NCI-H1092 treated with DMSO at 0.1 percent for 48 hours (cell line): ENCODE measurements around the gene PACS1.
A peak's percentile ranks its signal among the peaks of the same experiment; 100 is the strongest.

Experiments
- DNase-seq: peaks from one replicate; lab custom pipeline; 2025; lab: John Stamatoyannopoulos, UW

The PACS1 gene

DNA sequence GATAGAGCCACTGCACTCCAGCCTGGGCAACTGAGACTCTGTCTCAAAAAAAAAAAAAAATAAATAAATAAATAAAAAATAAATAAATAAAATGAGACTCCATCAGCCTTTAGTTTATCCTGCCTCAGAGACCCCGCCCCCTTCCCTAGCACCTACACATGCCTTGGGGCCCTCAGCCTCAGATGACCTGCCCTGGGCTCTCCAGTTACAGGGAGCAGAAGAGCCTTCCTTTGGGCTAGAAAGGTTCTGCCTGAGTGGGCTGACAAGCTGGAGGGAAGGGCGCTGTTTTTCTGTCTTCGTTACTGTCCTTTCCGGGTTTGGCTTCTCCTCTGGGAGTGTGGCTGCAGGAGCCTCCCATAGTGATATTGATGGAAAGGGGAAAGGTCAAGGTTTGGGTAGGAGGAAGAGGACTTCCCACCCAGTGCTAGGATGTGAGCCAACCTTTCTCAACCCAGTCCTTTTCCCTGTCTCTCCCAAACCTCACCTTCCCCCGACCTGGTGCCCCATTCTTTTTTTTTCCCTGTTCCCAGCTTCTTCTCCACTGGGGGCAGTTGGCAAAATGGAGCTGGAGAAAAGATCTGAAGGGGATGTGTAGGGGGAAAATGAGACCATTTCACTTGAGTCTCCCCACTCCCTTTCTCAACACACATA is 19.4 kb upstream of the PACS1 start:
- DNase-seq = peak; percentile 29

DNA sequence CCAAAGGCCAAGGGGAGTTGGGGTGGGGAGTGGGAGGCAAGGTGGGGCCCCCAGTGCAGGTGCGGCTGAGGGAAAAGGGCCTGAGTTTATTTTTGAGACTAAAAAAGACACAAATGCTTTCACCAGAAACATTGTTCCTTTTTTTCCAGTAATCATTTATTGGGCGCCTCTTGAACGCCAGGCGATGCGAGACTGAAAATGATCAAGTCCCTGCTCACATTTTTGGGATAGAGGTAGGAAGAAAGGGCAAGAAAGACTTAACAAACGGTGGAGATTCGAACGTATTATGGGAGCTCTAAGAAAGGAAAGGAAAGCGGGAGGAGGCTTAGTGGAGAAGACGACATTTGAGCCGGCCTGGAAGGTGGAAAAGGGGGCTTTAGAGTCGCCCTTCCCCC is 18.7 kb upstream of the PACS1 start:
- no peak for DNase-seq

DNA sequence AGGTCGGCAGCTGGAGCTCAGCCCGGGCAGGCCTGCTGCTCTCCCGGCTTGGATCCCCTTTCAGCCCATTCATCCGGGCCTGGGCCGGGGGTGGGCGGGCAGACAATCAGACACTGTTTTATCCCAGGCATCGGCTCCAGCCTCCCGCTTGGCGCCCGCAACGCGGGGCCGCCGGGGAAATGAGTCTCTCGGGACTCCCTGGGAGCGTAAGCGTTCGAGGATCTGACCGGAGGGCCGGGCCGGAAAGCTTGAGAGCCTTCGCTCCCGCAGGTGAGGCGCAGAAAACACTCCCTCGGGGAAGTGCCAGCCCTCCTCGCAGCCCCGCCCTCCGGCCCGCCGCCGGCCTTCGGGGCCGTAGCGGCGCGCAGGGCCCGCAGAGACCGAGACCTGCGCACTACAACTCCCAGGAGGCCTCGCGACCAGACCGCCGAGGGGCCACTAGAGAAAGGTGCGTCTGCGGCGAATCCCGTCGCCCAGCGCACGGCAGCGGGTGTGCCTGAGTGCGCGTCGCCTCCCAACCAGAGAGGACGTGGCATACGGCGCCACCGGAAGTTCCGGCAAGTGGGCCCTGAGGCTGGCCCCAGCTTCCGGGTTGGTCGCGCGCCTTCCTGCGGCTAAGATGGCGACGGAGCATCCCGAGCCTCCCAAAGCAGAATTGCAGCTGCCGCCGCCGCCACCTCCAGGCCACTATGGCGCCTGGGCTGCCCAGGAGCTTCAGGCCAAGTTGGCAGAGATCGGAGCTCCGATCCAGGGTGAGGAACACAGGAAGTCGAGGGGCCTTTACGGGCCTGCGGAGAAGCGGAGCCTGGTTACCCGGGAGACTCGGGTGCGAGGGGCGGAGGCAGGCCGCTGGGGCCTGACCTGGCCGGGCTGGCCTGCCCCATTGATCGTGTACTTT is 18.1 kb upstream of the PACS1 start, which contains the start of gene SF3B2:
SF3B2 (plus strand) TSS at position 599 of the 898 bp plus-strand sequence; CDS start at position 620, 21 bp downstream.
- peak; percentile 99 for DNase-seq

DNA sequence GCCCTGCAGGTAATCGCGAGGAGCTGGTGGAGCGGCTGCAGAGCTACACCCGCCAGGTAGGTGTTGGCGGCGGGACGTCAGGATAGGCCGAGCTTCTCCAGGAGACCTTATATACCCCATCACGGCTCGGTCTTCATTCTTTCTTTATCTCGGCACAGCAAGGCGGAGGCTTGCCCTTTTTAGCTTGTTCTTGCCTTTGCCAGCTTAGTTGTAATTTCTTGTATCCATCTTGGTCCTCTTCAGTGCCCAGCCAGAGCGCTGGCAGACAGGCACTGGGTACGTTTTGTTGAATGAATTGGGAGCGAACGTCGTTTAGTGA is 17.4 kb upstream of the PACS1 start:
- DNase-seq = no peak

DNA sequence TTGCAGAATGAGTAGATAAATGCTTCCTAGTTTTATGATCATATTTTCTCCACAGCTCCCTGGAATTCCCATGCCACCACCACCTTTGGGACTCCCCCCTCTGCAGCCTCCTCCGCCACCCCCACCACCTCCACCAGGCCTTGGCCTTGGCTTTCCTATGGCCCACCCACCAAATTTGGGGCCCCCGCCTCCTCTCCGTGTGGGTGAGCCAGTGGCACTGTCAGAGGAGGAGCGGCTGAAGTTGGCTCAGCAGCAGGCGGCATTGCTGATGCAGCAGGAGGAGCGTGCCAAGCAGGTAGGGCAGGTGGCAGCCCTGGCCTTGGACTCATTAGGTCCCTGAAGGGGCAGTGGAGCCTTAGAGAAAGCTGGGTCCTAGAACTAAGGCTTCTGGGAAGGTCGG is 15.1 kb upstream of the PACS1 start:
- no peak for DNase-seq

DNA sequence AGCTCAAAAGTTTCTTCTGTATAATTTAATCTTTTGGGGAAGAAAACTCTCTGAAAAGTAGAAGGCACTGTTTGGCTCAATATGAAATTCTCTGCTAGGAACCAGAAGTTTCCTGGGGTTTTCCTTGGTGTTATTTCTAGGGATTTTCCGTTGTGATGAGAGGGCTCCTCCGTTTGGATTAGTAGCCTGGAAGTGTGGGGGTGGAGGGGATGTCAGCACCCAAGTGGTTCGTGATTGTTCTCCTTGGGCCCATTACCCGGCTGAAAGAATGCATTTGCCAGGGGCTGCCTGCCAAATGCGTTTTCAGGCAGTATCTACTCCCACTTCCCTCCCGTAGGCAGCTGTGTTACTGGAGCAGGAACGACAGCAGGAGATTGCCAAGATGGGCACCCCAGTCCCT is 13.6 kb upstream of the PACS1 start:
- DNase-seq = no peak

DNA sequence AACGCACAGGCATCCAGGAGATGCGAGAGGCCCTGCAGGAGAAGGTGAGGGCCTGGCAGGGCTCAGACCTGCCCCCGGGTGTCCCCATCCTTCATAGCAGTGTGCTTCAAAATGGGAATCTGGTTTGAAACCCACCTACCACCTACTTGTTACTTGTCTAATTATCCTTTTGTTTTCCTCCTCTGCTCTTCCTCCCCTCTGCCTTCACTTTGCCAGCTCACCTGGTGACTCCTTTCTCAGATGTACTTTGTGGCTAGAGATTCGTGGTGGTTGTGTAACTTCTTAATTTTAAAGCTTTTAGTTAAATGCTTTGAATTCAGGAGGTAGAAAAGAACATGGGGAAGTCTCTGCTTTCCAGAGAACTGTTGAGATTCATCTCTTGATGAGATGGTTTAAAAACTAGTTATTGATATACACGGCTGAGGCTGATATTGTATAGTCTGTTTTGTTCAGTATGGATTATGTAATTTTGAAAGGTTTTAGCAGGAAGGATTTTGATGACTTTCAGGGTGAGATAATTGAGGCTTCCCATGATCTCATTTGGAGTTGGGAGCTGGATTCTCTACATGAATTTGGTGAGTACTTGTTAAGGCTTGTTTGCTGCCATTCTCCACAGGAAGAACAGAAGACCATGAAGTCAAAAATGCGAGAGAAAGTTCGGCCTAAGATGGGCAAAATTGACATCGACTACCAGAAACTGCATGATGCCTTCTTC is 9.9 kb upstream of the PACS1 start:
- no peak for DNase-seq

DNA sequence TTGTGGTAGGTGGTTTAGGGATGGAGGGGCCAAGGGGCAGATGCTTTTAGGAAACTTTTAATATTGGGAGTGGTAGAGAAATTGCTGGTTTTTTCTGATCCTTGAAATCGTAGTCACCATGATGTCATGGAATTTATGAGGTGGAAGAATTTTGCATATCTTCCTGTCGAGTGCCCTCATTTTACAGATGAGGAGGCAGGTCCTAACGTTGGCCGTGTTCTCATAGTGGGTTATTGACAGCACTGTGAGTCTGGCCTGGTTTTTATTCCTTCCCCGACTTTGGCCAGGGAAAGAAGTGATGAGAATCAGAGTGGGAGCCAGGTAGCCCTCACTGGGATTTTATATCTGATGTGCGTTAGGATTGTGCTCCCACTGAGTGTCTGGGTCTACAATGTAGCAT is 8.8 kb upstream of the PACS1 start:
- DNase-seq = no peak

DNA sequence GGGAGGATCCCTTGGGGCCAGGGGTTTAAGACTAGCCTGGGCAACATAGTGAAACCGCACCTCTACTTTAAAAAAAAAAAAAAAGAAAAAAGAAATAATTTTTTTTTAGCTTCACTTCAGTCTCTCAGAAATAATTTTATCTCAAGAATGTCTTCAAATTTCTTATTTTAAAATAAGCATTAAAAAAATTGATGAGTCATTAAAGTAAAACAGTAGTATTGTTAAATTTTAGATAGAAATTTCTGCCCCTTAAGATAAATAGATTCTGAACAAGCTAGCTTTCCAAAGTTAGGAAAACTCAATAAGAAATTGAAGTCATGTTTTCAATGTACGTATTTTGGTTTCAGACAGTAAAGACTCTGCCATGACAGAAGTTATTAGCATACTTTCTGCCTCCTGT is 7.7 kb upstream of the PACS1 start:
- DNase-seq = no peak

DNA sequence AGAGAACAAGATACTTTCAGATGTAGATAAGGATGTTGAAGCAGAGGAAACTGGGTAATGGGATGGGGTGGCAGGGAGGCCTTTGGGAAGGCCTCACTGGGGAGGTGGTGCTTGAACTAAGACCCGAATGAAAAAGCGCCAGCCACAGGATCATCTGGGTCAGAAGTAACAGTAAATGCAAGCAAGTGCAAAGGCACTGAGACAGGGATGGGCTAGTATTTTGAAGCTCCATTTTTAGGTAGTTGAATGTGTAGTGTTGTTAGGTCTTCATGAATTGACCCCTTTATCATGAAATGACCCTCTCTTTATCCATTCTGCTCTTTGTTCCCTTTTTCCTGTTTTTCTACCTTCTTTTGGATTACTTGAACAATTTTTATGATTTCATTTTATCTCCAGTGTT is 6.2 kb upstream of the PACS1 start:
- DNase-seq = no peak

DNA sequence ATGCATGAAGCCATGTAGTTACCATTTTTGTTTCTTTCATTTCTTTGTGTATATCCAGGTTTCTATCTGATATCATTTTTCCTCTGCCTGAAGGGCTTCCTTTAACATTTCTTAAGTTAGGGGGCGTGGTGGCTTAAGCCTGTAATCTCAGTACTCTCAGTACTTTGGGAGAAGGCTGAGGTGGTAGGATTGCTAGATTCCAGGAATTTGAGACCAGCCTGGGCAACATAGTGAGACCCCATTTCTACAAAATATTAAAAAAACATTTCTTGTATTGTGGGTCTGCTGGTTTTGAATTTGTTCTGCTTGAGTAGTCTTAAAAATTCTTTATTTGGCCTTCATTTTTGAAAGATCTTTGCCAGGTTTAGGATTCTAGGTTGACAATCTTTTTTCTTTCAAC is 5.5 kb upstream of the PACS1 start:
- DNase-seq = no peak

DNA sequence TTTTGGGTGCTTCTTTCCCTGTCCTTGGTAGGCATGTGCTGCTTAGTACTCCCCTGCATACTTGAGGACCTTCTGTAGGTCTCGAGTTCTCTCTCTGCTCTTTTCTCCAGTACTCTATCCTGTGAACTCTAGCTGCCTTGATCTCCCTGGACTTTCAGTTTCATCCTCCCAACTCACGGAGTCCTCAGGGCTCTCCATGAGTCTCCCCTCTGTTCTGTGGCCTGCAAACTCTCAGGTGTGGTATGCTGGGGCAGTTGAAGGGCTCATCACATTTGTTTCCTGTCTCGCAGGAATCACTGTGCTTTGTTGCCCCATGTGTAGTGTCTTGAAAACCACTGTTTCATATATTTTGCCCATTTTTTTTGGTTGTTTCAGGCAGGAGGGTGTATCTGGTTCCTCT is 3.3 kb upstream of the PACS1 start:
- no peak for DNase-seq

DNA sequence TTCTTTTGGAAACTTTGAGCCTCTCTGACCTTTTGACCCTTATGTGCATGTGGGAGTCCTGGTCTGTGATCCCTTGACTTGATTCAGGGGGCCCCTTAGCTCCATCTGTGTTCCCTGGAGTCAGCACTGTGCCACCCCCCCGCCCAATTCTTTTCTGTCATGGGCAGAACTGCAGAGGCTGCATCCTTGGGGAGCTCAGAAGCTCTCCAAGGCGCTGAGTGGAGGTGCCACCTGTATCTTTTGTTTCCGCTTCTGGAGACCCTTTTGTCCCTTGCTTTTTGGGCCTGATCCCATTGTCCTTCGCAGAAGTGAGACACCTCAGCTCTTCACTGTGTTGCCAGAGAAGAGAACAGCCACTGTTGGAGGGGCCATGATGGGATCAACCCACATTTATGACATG is 2.4 kb upstream of the PACS1 start:
- no peak for DNase-seq

DNA sequence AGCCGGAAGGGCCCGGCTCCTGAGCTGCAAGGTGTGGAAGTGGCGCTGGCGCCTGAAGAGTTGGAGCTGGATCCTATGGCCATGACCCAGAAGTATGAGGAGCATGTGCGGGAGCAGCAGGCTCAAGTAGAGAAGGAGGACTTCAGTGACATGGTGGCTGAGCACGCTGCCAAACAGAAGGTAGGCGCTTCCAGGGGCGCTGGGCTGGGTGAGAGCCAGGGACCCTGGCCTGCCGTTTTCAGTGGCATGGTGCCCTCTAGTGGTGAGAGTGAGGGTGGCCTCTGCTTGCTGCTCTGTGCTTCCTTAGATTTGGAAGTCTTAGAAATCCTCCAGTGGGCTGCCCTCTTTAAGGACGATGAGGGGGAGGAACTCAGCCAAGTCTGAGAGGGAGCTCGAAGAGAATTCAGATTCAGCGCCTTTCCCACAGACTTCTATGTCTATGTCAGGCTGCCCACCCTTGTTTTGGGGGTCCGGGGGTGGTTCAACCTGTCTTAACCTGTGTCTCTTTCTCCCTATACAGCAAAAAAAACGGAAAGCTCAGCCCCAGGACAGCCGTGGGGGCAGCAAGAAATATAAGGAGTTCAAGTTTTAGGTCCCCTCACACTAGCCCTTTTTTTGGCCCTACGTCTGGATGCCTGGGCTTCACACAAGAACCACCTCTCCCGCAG is 1.8 kb upstream of the PACS1 start:
- peak; percentile 63 for DNase-seq

DNA sequence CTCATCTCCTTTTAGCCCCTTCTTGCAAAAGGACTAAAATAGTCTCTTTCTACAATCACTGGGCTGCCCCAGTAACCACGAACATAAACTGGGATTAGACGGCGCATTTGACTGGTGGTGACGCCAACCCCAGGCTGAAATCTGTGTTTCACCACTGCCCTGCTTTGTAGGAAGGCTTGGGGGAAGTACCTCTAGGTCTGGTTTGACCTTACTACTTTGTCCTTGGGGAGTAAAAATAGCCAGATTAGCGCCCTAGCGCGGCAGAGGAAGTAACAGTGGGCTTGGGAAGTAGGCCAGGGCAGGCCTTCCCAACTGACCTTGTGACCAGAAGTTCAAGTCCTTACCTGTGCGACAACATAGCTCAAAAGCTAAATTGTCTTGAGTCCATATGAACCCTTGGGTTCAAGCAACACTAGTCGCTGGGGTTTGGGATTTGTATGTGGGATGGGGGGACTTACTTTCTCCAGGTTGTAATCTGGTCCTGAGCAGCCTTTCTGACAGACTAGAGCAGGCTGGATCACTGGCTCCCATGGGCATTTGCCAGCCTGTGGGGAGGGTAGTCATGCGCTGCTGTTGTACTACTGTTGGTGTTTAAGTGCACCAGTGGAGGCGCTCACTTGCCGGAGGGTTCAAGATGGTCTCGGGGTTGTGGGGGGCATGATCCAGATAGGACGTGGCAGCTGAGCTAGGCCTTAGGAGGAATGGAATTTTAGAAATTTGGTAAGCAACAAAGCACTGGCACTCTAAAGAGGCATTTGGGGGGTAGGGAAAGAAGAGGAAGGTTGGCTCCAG is 953 bp upstream of the PACS1 start:
- peak; percentile 24 for DNase-seq

DNA sequence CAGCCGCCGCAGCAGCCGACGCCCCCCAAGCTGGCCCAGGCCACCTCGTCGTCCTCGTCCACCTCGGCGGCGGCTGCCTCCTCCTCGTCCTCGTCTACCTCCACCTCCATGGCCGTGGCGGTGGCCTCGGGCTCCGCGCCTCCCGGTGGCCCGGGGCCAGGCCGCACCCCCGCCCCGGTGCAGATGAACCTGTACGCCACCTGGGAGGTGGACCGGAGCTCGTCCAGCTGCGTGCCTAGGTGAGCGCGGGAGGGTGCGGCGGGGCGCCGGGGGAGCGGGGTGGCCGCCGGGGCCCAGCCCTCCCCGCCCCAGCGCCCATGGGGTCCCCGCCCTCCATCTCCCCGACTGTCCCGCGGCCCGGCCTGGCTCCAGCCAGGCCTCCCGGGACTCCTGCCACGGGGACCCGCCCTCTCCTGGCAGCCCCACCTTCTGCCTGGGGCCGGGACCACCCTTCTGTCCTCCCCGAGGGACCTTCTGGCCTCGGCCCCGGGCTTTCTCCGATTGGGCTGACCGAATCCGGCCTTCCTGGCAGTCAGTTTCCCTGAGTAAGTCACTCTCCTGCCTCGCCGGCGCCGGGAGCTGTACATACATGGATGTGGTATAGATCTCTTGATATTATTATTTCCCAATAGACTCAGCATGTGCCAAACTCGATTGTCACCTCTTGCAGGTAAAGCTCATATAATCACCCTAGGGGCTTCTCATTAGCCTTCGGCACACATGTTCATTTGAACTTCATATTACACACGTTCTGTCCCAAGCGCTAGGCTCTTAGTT is 720 bp downstream of the PACS1 start:
- no peak for DNase-seq

DNA sequence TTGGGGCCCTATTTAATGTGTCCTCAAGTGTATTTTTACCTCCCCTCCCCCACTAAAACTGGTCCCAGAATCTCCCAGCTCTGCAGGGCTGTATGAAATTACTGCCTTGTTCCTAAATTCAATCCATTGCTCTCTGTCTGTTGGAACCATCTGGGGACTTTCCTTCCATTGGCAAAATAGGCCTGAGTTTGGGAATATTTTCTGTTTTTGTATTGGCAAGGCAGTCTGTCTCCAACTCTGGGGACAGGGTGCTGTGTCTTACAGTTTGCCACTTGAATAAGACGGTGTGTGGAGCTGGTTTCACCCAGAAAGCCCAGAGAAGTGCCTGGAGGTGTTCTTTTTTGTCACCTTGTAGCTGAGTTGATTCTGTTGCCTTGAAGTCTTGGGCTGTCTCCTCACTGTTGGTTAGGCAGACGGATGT is 1.3 kb downstream of the PACS1 start:
- no peak for DNase-seq

DNA sequence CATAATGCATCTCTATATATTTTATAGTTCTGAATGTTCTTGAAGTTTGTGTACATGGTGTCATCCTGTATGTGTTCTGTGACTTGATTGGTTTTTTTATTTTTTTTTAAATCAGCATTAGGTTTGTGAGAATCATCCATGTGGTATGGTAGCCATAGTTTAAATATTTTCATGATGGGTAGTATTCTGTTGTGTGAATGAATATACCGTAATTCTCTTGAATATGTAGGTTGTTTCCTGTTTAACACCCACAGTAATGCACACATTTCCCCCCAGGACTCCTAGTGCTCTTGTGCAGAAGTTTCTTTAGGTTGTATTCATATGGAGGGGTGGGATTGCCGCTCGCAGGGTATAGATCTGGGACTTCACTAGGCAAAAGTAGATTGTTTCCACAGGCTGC is 2.0 kb downstream of the PACS1 start:
- DNase-seq = no peak

DNA sequence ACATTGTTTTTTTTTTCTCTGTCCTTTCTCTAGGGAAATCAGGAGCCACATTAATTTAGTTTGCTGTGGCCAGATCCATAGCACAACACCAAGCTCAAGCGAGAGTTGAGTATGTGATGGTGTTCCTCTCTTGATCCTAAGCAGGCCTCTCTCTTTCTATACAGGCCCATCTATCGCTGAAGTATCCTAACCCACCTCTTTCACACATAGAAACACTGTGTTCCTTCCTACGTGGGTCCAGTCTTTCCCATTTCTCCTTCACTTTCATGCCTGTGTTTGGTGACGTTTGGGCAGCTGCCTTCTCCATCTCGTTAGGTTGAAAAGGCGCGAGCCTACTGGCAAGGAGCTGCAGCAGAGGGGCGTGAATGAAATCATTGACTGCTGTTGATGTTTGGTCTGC is 2.4 kb downstream of the PACS1 start:
- DNase-seq = no peak

DNA sequence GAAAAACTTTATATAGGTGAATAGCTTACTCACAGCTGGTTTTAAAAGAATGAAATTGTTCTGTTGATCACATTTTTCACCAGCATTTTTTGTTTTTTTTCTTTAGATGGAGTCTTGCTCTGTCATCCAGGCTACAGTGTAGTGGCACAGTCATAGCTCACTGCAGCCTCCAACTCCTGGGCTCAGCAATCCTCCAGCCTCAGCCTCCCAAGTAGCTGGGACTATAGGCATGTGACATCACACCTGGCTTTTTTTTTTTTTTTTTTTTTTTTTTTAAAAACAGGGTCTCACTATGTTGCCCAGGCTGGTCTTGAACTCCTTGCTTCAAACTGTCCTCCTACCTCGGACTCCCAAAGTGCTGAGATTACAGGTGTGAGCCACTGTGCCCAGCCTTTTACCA is 3.6 kb downstream of the PACS1 start:
- no peak for DNase-seq

DNA sequence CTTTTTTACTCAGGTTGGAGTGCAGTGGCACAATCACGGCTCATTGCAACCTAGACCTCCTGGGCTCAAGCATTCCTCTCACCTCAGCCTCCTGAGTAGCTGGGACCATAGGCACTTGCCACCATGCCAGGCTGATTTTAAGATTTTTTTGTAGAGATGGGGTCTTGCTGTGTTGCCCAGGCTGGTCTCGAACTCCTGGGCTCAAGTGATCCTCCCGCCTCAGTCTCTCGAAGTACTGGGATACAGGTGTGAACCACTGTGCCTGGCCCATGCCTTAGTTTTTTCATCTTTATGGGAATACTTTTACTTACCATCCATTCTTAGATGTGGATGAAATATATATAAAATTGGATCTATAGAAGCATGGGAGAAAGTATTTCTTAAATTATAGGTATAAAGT is 5.2 kb downstream of the PACS1 start:
- DNase-seq = no peak
